C4-2B (cell line): ENCODE data around the gene SIM2.

ENCODE experiments used
- CTCF ChIP-seq: fragments of 450-650 bp; conservative IDR thresholded peaks from 2 replicates; pipeline ENCODE4 v1.5.1; 2017; ENCODE audit warnings: mild to moderate bottlenecking
- ZFX ChIP-seq: fragments of 450-650 bp; IDR thresholded peaks from 2 replicates; pipeline ENCODE4 v1.6.1; 2017

GRCh38 chr21:36684957-36685714 is 13.8 kb upstream of the SIM2 start:
- TF ChIP-seq CTCF (no peak), ZFX (no peak)
